GM12891 (cell line): ENCODE data around the gene LDAH.

Source experiments
- POLR2A ChIP-seq: IDR thresholded peaks from 2 replicates; pipeline ENCODE4 v1.6.1; 2011; ENCODE audit warnings: low read depth, low read length, control low read depth
- POLR2AphosphoS5 ChIP-seq: IDR thresholded peaks from 2 replicates; pipeline ENCODE4 v1.6.1; 2011; ENCODE audit warnings: low read depth, low read length, control low read depth
- TAF1 ChIP-seq: IDR thresholded peaks from 2 replicates; pipeline ENCODE4 v1.6.1; 2011; ENCODE audit warnings: low read depth, low read length, control low read depth

GRCh38 chr2:20836521-20836920 is 13.6 kb upstream of the LDAH start:
- no peak for TF ChIP-seq POLR2AphosphoS5
- no peak for TF ChIP-seq POLR2A
- no peak for TF ChIP-seq TAF1
